IMR-90 (cell line): ENCODE data around the gene MRPL52. TPM values are rescaled to one million over a fixed set of nuclear protein-coding genes. Genes with fewer than 3 reads are reported as not detected.

Experiments used
- ATAC-seq: fragments of 200-7000 bp; cut with Tn5 transposase; 2 replicates; pipeline ENCODE4 v1.9.1; 2020; ENCODE audit warnings: low read depth, mild to moderate bottlenecking, moderate library complexity
- BruUV-seq: library from RNA; stranded (reverse); fragments of 400-500 nt; replicated peaks from 2 replicates; lab custom pipeline; 2021; lab: Mats Ljungman, UMichigan
- CTCF ChIA-PET: fragments of 300-600 bp; formaldehyde crosslinking; extraction: SDS; loops from one replicate; lab custom pipeline; 2021; ENCODE audit warnings: antibody characterized with exemption; lab: Yijun Ruan, JAX
- POLR2A ChIA-PET: fragments of 300-600 bp; sonication (Branson Sonifier 250); formaldehyde crosslinking; loops from one replicate; lab custom pipeline; 2022; ENCODE audit warnings: antibody characterized with exemption; ENCODE audit not compliant: unreplicated experiment; lab: Charles Lee
- DNase-seq: peaks from one replicate; pipeline ENCODE4 v3.0.0; 2013
- H2AFZ ChIP-seq: replicated peaks from 2 replicates; pipeline ENCODE3; 2013; ENCODE audit warnings: low read length, mild to moderate bottlenecking; ENCODE audit not compliant: poor library complexity
- H2AK5ac ChIP-seq: 2 replicates; pipeline ENCODE4 v1.6.1; 2013; ENCODE audit warnings: low read depth, low read length, inconsistent platforms
- H2AK9ac ChIP-seq: replicated peaks from 2 replicates; pipeline ENCODE3; 2013; ENCODE audit warnings: mild to moderate bottlenecking, low read depth, low read length, moderate library complexity; ENCODE audit not compliant: poor library complexity
- H2BK120ac ChIP-seq: 2 replicates; pipeline ENCODE4 v1.6.1; 2013; ENCODE audit warnings: low read depth, low read length, inconsistent platforms
- H2BK15ac ChIP-seq: 3 replicates; pipeline ENCODE4 v1.6.1; 2013; ENCODE audit warnings: low read depth, low read length, inconsistent platforms
- H2BK20ac ChIP-seq: 2 replicates; pipeline ENCODE4 v1.6.1; 2013; ENCODE audit warnings: low read depth, mild to moderate bottlenecking, inconsistent platforms, low read length, moderate library complexity
- H2BK5ac ChIP-seq: 2 replicates; pipeline ENCODE4 v1.6.1; 2013; ENCODE audit warnings: mild to moderate bottlenecking, low read depth, low read length, inconsistent platforms; ENCODE audit not compliant: poor library complexity, severe bottlenecking
- H3K14ac ChIP-seq: replicated peaks from 2 replicates; pipeline ENCODE4 v1.6.1; 2013; ENCODE audit warnings: low read depth, low read length, inconsistent platforms
- H3K18ac ChIP-seq: 2 replicates; pipeline ENCODE4 v1.6.1; 2013; ENCODE audit warnings: low read depth, low read length, control low read depth
- H3K23ac ChIP-seq: 2 replicates; pipeline ENCODE4 v1.6.1; 2013; ENCODE audit warnings: low read depth, low read length, inconsistent platforms
- H3K27ac ChIP-seq: 2 replicates; pipeline ENCODE4 v1.5.1; 2013; ENCODE audit warnings: mild to moderate bottlenecking, control low read depth, low read length; ENCODE audit not compliant: insufficient read depth
- H3K27me3 ChIP-seq: 2 replicates; pipeline ENCODE4 v1.6.1; 2013; ENCODE audit warnings: low read length; ENCODE audit not compliant: control insufficient read depth, insufficient read depth
- H3K36me3 ChIP-seq: 2 replicates; pipeline ENCODE4 v1.6.1; 2013; ENCODE audit warnings: low read length, mixed read lengths; ENCODE audit not compliant: control insufficient read depth, insufficient read depth
- H3K4ac ChIP-seq: 2 replicates; pipeline ENCODE4 v1.6.1; 2013; ENCODE audit warnings: low read depth, low read length, inconsistent platforms
- H3K4me1 ChIP-seq: 2 replicates; pipeline ENCODE4 v1.6.1; 2013; ENCODE audit warnings: low read length, mixed read lengths; ENCODE audit not compliant: control insufficient read depth, insufficient read depth
- H3K4me2 ChIP-seq: 2 replicates; pipeline ENCODE4 v1.6.1; 2013; ENCODE audit warnings: low read depth, mild to moderate bottlenecking, control low read depth, low read length, moderate library complexity
- H3K4me3 ChIP-seq: 2 replicates; pipeline ENCODE4 v1.5.1; 2013; ENCODE audit warnings: low read depth, mild to moderate bottlenecking, control low read depth, low read length, moderate library complexity; ENCODE audit not compliant: insufficient read depth
- H3K56ac ChIP-seq: 2 replicates; pipeline ENCODE4 v1.6.1; 2013; ENCODE audit warnings: low read length, inconsistent platforms; ENCODE audit not compliant: insufficient read depth; ENCODE audit errors: extremely low read depth
- H3K79me1 ChIP-seq, 2 experiments: 2 replicates each; pipeline ENCODE4 v1.6.1; 2013; ENCODE audit warnings: low read length in 2 of 2, inconsistent platforms in 1 of 2, low read depth in 1 of 2
- H3K9ac ChIP-seq: 2 replicates; pipeline ENCODE4 v1.6.1; 2013; ENCODE audit warnings: low read depth, low read length, control low read depth
- H3K9me1 ChIP-seq: 2 replicates; pipeline ENCODE4 v1.6.1; 2013; ENCODE audit warnings: low read length, inconsistent platforms; ENCODE audit not compliant: insufficient read depth
- H3K9me3 ChIP-seq: 2 replicates; pipeline ENCODE4 v1.6.1; 2013; ENCODE audit warnings: low read length; ENCODE audit not compliant: control insufficient read depth, insufficient read depth
- H4K20me1 ChIP-seq: 2 replicates; pipeline ENCODE4 v1.6.1; 2013; ENCODE audit warnings: low read length, inconsistent platforms; ENCODE audit not compliant: insufficient read depth
- H4K5ac ChIP-seq: 2 replicates; pipeline ENCODE4 v1.6.1; 2013; ENCODE audit warnings: mild to moderate bottlenecking, low read depth, low read length, control low read depth
- H4K8ac ChIP-seq, 2 experiments: 2 replicates each; pipeline ENCODE4 v1.6.1; 2013; ENCODE audit warnings: low read depth in 2 of 2, low read length in 2 of 2, control low read depth in 1 of 2, inconsistent platforms in 1 of 2
- H4K91ac ChIP-seq: 2 replicates; pipeline ENCODE4 v1.6.1; 2013; ENCODE audit warnings: low read depth, low read length, inconsistent platforms; ENCODE audit not compliant: insufficient read depth
- BHLHE40 ChIP-seq: fragments of 150-350 bp; IDR thresholded peaks from 2 replicates; pipeline ENCODE4 v1.6.1; 2016; ENCODE audit warnings: mild to moderate bottlenecking, low read depth, low read length
- ELK1 ChIP-seq: fragments of 150-350 bp; IDR thresholded peaks from 2 replicates; pipeline ENCODE4 v1.6.1; 2016; ENCODE audit warnings: low read depth, mild to moderate bottlenecking, low read length, moderate library complexity, borderline replicate concordance
- MXI1 ChIP-seq: IDR thresholded peaks from 2 replicates; pipeline ENCODE4 v1.6.1; 2012; ENCODE audit warnings: low read depth, mild to moderate bottlenecking, low read length, moderate library complexity, borderline replicate concordance
- POLR2A ChIP-seq: IDR thresholded peaks from 2 replicates; pipeline ENCODE4 v1.6.1; 2012; ENCODE audit warnings: mild to moderate bottlenecking, low read depth, low read length
- RFX5 ChIP-seq: IDR thresholded peaks from 2 replicates; pipeline ENCODE4 v1.8.0; 2012; ENCODE audit warnings: low read depth, mild to moderate bottlenecking, low read length, moderate library complexity
- WGBS, 2 experiments: methylation state at CpG; one replicate each; pipeline versions ENCODE4 v1.1.5 to v1.1.7; 2013; ENCODE audit warnings: missing lambda C conversion rate in 2 of 2; ENCODE audit not compliant: insufficient read length in 1 of 2; ENCODE audit errors: extremely low coverage in 2 of 2; 5-methylcytosine and 5-hydroxymethylcytosine counted together
- dilution Hi-C: fragments of 300-500 bp; cut with HindIII; formaldehyde crosslinking; loops from one replicate; pipeline ENCODE4 v1.14.3; 2018; ENCODE audit warnings: low sequenced_read_pairs; ENCODE audit not compliant: unreplicated experiment
- in situ Hi-C: fragments of 300-500 bp; cut with MboI; formaldehyde crosslinking; loops from 3 replicates; pipeline ENCODE4 v1.14.3; 2019; ENCODE audit warnings: low sequenced_read_pairs, inconsistent platforms, mixed read lengths
- intact Hi-C: fragments of 100-400 bp; cut with micrococcal nuclease; formaldehyde crosslinking; loops from 2 replicates; pipeline ENCODE4 v1.10.0; 2022
- polyA plus RNA-seq, 3 experiments: library from polyadenylated mRNA; depleted of rRNA; stranded (reverse); fragments of >200 nt; gene quantifications; 2 replicates each; pipeline ENCODE4 v1.2.3, GENCODE V29; 2012; ENCODE audit warnings: low replicate concordance in 1 of 3
- total RNA-seq: library from RNA; depleted of rRNA; stranded (reverse); fragments of >200 nt; gene quantifications from 2 replicates; pipeline ENCODE4 v1.2.3, GENCODE V29; 2012

Gene MRPL52
- total and polyA plus RNA-seq, 2 of the 4 experiments (the other 2 are of a cell fraction) = 33.1 to 51.4 TPM

GRCh38 chr14:22835505-22835904, 5.8 kb downstream of the MRPL52 start:
- Histone ChIP-seq H3K4ac (peak overlapping the region; percentile 73; the same call in 1 of the 2 replicates), H4K5ac (no peak overlapping the region), H3K79me1 (peaks cover 16 to 45% of the 10 kb centered on the region in 2 experiments), H3K36me3 (peaks cover 20% of the 10 kb centered on the region), H3K23ac (peak overlapping the region; percentile 64), H2BK120ac (peak overlapping the region; percentile 8; the same call in 1 of the 2 replicates), H2AK9ac (peak overlapping the region; percentile 60), H2BK5ac (peak overlapping the region; percentile 28), H3K14ac (peak overlapping the region; percentile 39; the same call in 1 of the 2 replicates), H3K4me3 (no peak overlapping the region), H2AFZ (no peak overlapping the region), H3K4me1 (peaks cover 11% of the 10 kb centered on the region), H3K18ac (no peak overlapping the region), H3K9me3 (no peaks in the 10 kb centered on the region), H3K27me3 (no peaks in the 10 kb centered on the region), H3K56ac (no peak overlapping the region), H3K9ac (no peak overlapping the region), H4K20me1 (peaks cover 17% of the 10 kb centered on the region), H2BK20ac (no peak overlapping the region), H3K27ac (peak overlapping the region; percentile 29; the same call in 1 of the 2 replicates), H2AK5ac (peak overlapping the region; percentile 11; the same call in 1 of the 2 replicates), H4K8ac (peak overlapping the region in 1 of 2 experiments; percentile 64; a peak in 2 of 4 replicates), H3K9me1 (peaks cover 9% of the 10 kb centered on the region), H2BK15ac (no peak overlapping the region), H3K4me2 (no peak overlapping the region), H4K91ac (no peak overlapping the region)
- DNase-seq (no peak), ATAC-seq (no peak)
- CTCF ChIA-PET = interaction anchor here (0.6 to 1.7 kb wide), 5 partner anchors 12 to 265 kb away, joined by 3 to 7 read pairs (median 5); no protein-coding TSS in a partner anchor
- in situ Hi-C loops (no loop called here), intact Hi-C loops (loop anchor here (5.0 kb wide), 6 partner anchors 58 to 278 kb away; partner anchors contain the start of genes AJUBA and RBM23), dilution Hi-C loops (no loop called here)
- TF ChIP-seq MXI1 (no peak), RFX5 (no peak), ELK1 (no peak), BHLHE40 (no peak), POLR2A (no peak)
- BruUV-seq = no TSS peak
- POLR2A ChIA-PET = interaction anchor here (1.3 kb wide), 1 partner anchor 16 kb away, joined by 4 read pairs; no protein-coding TSS in a partner anchor
- 80% methylated on average over 2 of the region's 3 CpGs; no CpG with 5 or more reads in 1 of the 2 experiments for WGBS, 2 experiments
